Subcutaneous adipose tissue (tissue), 4 donors: ENCODE data around the gene APOBEC3A. TPM values are rescaled to one million over a fixed set of nuclear protein-coding genes. Genes with fewer than 3 reads are reported as not detected.

ENCODE experiments used
- total RNA-seq, 4 donors: library from RNA; depleted of rRNA; stranded (reverse); fragments of >200 nt; gene quantifications; one replicate each; pipeline ENCODE4 v1.1.0, GENCODE V29; 2016
- TF ChIP-seq, protein P1 (sequence below): fragments of 450-650 bp; IDR thresholded peaks from one replicate; pipeline ENCODE4 v1.5.1; 2016; ENCODE audit warnings: low read depth, mild to moderate bottlenecking, control low read depth, antibody characterized with exemption, moderate library complexity

The APOBEC3A gene
- total RNA-seq, 4 donors from 2014 or later: 0.51 to 0.75 (median 0.65) TPM; not detected in 1

DNA sequence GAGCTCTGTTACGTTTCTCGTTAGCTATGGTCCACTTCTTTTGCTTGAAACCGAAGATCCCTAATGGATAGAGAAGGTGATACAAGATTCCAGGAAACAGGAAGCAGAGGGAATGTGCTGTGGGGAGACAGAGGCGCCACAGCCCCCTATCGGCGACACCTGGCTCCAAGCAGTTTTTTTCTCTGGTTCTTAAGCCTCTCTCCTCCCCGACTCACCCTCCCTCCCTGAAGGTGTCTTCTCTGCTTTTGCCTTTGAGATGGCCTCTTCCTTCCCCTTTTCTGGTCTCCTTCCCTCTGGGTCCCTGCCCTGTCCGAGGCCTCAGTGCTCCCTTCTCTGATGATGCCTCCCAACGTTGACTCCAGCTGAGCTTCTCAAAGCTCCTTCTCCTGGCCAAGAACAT, 14.2 kb upstream of the APOBEC3A start:
- TF ChIP-seq, protein P1, sequence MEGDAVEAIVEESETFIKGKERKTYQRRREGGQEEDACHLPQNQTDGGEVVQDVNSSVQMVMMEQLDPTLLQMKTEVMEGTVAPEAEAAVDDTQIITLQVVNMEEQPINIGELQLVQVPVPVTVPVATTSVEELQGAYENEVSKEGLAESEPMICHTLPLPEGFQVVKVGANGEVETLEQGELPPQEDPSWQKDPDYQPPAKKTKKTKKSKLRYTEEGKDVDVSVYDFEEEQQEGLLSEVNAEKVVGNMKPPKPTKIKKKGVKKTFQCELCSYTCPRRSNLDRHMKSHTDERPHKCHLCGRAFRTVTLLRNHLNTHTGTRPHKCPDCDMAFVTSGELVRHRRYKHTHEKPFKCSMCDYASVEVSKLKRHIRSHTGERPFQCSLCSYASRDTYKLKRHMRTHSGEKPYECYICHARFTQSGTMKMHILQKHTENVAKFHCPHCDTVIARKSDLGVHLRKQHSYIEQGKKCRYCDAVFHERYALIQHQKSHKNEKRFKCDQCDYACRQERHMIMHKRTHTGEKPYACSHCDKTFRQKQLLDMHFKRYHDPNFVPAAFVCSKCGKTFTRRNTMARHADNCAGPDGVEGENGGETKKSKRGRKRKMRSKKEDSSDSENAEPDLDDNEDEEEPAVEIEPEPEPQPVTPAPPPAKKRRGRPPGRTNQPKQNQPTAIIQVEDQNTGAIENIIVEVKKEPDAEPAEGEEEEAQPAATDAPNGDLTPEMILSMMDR: no peak

DNA sequence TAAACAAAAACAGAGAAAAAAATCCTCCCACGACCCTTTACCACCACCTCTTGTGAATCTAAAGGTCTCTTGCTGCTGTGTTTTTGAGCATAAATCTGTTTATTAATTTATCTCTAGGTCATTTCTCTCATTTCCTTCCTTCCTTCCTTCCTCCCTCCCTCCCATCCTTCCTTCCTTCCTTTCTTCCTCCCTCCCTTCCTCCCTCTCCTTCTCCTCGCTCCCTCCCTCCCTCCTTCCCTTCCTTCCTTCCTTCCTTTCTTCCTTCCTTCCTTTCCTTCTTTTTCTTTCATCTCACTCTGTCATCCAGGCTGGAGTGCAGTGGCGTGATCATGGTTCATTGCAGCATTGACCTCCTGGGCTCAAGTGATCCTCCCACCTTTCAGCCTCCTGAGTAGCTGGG, 13.5 kb upstream of the APOBEC3A start:
- TF ChIP-seq, protein P1: no peak

DNA sequence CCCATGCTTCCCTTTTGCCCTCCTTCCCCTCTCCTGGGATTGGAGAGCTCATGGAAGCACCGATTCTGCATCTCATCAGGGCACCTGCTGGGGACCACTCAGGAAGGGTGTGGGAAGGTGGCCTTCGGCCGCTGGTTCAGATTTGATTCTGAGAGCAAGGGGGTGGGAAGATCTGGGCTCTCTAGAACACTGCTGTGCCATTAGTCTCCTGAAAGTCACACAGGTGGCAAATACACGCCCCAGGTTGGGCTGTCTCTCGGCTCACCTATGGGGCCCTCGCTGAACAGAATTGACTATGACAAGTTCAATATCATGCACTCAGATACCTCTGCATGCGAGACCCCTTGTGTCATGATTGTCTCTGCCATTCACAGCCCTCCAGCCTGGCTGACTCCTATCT, 12.8 kb upstream of the APOBEC3A start:
- TF ChIP-seq, protein P1: no peak

DNA sequence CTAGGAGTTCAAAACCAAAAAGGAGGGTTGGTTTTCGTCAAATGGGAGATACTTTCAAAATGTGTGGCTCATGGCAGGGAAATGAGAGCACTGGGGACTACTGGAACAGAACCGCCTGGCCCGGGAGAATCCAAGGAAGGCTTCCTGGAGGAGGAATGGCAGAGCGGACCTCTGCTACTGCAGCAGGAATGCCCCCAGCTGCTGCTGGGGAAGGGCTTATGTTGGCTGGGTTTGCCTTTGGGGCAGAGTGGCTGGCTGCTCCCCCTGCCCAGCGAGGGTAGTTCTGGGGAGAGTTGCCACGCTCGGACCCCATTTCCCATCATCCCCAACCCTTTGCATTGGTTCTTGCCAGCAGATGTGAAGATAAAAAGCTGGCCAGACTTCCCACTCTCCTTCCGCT, 10.6 kb upstream of the APOBEC3A start:
- TF ChIP-seq, protein P1: no peak

DNA sequence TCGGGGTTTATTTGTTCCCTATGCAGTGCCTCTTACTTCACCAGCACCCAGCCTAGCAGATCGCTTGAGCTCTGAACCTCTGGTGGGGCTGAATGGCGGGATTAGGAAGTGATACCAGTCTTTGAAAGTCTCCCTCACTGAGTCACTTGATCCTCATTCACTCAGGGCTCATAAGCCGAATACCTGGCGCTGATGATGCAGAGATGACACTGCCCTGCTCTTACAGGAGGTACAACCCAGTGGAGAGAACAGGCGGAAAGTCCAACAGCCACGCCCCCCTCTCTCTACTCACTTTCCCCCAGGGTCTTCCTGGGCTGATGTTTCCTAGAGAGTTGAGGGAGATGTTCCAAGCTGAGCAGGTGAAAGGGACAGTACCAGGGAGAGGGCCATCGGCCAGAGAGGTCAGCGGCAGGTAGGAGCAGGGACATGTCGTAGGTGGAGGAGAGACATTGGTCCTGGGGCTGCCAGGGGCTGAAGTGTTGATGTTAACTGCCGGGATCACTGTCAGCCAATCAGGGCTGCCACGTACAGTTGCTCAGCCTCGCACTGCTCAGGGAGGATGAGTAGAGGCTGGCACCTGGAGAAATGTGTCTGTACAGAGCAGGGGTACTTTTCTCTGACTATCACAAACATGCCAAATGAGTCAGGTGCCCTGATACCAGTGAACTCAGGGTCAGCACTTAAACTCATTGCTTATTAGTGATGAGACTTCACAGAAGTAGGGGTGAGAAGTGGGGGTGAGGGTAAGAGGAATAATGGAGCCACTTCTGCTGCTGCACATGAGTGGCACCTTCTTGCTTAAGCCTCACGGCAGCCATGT, 9.9 kb upstream of the APOBEC3A start:
- TF ChIP-seq, protein P1: no peak

DNA sequence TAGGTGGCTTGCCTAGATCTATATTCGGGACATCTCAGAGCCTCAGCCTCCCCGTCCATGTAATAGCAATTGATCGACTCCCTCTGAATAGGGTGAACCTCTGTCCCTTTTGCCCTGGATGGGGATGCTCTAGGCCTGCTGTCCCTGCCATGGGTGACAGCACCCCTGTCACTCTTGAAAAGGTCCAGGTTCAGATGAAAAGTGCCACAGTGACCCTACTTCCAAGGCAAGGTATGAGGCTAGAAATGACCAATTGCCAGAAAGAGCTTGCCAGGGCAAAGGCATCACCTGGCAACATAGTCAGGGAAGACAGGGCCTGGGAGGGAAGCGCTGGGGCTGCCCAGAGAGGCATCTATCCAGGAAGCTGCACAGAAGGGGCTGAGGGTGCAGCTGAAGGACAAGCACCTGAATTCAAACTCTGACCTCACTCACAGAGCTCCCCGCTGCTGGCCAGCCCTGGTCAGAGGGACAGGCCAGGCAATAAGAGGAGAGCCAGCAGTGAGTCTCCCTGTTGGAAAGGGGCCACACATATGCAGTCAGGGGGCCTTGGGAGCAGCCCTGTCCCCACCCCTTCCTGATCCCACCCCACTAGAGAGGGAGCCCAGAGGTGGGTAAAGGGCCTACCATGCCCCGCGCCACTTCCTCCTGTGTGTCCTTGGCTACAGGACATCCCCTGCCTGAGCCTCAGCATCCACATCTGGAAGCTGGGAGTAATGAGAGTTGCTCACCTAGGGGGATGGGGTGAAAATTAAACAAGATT, 9.0 kb upstream of the APOBEC3A start:
- TF ChIP-seq, protein P1: no peak

DNA sequence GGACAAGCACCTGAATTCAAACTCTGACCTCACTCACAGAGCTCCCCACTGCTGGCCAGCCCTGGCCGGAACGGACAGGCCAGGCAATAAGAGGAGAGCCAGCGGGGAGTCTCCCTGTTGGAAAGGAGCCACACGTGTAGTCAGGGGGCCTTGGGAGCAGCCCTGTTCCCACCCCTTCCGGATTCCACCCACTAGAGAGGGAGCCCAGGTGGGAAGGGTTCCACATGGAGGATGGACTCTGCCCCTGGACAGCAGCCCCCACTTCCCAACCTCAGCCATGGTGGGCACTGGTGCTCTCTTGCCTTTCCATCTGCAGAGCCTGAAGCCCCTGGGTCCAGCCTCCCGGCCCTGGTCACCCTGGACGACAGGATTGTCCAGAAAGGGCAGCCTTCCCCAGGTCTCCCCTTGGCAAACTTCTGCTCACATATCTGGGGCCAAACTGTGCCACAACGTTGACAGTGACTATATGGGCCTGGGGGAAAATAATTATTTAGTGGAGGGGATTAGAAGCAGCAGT, 7.5 kb upstream of the APOBEC3A start:
- TF ChIP-seq, protein P1: no peak
